Measurements from ENCODE around the gene NR2F2. TPM values are rescaled to one million over a fixed set of nuclear protein-coding genes. Genes with fewer than 3 reads are reported as not detected.

NR2F2 gene
- polyA plus RNA-seq, 1 experiment, result 63.1 TPM

DNA sequence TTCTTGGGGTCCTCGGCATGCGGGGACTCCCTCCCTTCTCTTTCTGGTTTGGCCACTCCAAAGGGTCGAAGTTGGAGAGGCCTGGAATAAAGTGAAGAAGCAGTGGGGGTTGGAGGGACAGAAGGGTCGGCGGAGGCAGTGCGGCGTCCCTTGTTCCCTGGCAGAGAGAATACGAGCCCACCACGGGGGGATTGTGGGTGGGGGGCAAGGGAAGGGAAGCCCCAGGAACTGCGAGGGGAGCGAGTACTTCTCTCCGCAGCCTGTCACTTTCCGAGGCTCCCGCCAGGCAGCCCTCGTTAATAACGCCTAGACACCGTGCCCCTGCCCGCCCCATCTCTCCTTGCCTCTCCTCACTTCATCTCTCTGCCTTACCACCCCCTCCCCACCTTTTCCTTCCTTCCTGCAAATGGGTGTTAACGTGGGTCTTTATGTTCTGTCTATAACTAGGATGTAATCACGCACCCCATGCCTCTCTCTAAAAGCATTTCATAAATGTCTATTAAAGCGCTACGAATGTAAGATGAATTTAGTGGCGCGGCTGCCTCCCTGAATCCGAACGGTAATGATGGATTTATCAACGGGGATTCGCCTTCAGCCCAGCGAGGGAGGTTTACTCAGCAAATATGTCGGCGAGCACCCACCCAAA lies 13.7 kb downstream of the NR2F2 start:
- ChIA-PET CTCF (interaction anchor here (0.9 to 4.7 kb wide), 3 partner anchors 16 to 1084 kb away, joined by 3 to 24 read pairs (median 8); no protein-coding TSS in a partner anchor), POLR2A (interaction anchor here (0.7 to 1.6 kb wide), 4 partner anchors 9 to 586 kb away, joined by 4 to 11 read pairs (median 4); no protein-coding TSS in a partner anchor)
- DNase-seq (ENCODE audit: low read depth, low spot score), result no peak
- Histone ChIP-seq H3K4me3 (ENCODE audit: low read depth, low read length) (peak overlapping the region; percentile 75), H3K9me3 (ENCODE audit: control insufficient read depth, insufficient read depth, low read length) (no peaks in the 10 kb centered on the region), H3K27ac (ENCODE audit: low read depth, low read length) (peak overlapping the region; percentile 88), H3K27me3 (ENCODE audit: control insufficient read depth, insufficient read depth, low read length) (no peaks in the 10 kb centered on the region)
- TF ChIP-seq, protein P1, sequence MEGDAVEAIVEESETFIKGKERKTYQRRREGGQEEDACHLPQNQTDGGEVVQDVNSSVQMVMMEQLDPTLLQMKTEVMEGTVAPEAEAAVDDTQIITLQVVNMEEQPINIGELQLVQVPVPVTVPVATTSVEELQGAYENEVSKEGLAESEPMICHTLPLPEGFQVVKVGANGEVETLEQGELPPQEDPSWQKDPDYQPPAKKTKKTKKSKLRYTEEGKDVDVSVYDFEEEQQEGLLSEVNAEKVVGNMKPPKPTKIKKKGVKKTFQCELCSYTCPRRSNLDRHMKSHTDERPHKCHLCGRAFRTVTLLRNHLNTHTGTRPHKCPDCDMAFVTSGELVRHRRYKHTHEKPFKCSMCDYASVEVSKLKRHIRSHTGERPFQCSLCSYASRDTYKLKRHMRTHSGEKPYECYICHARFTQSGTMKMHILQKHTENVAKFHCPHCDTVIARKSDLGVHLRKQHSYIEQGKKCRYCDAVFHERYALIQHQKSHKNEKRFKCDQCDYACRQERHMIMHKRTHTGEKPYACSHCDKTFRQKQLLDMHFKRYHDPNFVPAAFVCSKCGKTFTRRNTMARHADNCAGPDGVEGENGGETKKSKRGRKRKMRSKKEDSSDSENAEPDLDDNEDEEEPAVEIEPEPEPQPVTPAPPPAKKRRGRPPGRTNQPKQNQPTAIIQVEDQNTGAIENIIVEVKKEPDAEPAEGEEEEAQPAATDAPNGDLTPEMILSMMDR (IDR thresholded peaks at IDR 0.05; ENCODE audit: low read depth, low read length), result 0 out of 2 replicates have a peak, but pooled peaks have one; percentile 0

DNA sequence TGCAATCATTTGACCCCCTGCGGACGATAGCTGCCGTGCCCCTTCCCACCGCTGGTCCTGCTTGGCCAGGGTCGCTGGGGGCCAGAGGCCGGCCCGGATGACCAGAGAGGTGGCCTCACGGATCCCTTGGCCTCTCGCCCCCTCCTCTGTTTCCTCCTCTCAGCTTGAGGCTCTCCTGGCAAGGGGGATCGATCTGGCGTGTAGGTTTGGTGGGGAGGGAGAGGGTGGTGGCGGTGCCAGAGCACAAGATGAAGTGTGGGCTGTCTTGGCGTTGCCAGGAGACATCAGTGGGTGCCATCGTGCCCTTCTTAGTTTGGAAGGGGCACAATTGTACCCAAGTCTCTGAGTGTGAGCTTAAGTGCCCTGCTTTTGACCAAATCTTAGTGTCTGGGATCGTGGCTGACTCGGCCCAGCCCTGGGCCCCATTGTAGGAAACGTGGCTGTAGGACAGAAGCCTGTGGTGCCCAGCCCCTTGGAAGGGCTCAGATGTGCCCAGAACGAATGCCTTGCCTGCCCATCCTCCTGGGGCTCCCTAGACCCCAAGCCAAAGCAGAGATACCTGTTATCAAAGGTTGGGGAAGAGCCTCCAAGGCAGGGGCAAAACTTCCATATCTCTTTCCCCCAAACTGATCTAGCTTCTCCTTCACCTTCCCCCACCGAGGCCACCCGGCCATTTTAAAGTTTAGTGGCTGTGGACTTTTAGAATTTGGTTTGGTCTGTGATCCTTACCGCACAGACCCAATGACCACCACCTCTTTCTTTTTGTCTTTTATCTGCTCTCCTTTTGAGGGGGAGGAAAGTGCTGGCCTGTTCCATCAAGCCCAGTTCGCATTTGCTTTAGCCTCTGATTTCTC lies 14.4 kb downstream of the NR2F2 start:
- Histone ChIP-seq H3K4me3 (ENCODE audit: low read depth, low read length) (peak overlapping the region; percentile 75), H3K27me3 (ENCODE audit: control insufficient read depth, insufficient read depth, low read length) (no peaks in the 10 kb centered on the region), H3K9me3 (ENCODE audit: control insufficient read depth, insufficient read depth, low read length) (no peaks in the 10 kb centered on the region), H3K27ac (ENCODE audit: low read depth, low read length) (peak overlapping the region; percentile 88)
- no peak for DNase-seq (ENCODE audit: low read depth, low spot score)
- POLR2A ChIA-PET, result interaction anchor here (0.7 to 1.6 kb wide), 7 partner anchors 8 to 1057 kb away, joined by 3 to 11 read pairs (median 4); no protein-coding TSS in a partner anchor
- CTCF ChIA-PET, result interaction anchor here (0.7 to 4.7 kb wide), 4 partner anchors 8 to 81 kb away, joined by 3 to 24 read pairs (median 4); no protein-coding TSS in a partner anchor
- TF ChIP-seq, protein P1 (IDR thresholded peaks at IDR 0.05; ENCODE audit: low read depth, low read length), result no peak

DNA sequence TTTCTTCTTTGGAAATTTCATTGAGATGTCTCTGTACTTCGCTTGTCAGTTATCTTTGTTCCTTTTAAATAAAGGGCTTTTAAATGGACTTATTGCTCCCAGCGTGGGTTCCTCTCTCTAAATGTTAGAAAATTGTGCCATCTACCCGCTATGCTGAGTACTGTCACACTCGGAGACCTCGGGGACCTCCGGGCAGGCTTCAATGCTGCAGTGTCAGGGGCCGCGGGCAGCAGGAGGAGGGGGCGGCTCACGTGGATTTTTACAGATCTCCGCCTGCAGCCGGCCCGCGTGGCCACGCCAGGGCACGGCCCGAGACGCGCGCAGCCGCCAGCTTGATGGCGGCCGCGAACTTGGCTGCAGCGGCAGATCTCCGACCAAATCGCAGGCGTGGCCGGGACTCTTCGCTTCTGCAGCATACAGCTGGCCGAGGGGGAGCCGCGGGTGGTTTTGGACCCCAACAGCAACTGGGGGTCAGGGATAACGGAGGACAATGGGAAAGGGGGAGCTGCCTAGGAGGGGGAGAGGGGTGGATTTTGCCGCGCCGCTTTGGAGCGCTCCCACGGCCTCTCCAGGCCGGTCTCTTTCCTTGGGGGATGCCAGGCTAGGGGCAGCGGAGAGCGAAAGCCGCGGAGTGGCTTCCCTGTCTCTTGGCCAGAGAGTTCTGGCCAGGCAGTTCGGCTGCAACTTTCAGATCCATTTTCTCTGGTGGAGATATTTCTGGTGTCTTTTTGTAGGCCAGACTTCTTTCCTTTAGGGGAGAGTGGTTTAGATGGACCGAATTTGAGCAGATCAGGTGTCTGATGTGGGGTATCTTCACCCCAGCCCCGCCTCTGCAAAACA lies 15.3 kb downstream of the NR2F2 start:
- TF ChIP-seq, protein P1 (IDR thresholded peaks at IDR 0.05; ENCODE audit: low read depth, low read length), result peak; percentile 41; the same call in 1 of the 2 replicates
- peak overlapping the region; percentile 88 for H3K27ac ChIP-seq (ENCODE audit: low read depth, low read length)
- no peaks in the 10 kb centered on the region for H3K9me3 ChIP-seq (ENCODE audit: control insufficient read depth, insufficient read depth, low read length)
- DNase-seq (ENCODE audit: low read depth, low spot score), result no peak
- peak overlapping the region; percentile 75 for H3K4me3 ChIP-seq (ENCODE audit: low read depth, low read length)
- no peaks in the 10 kb centered on the region for H3K27me3 ChIP-seq (ENCODE audit: control insufficient read depth, insufficient read depth, low read length)
- POLR2A ChIA-PET, result interaction anchor here (0.9 to 1.6 kb wide), 5 partner anchors 9 to 1058 kb away, joined by 3 to 6 read pairs (median 4); no protein-coding TSS in a partner anchor
- CTCF ChIA-PET, result interaction anchor here (0.6 to 4.7 kb wide), 5 partner anchors 9 to 721 kb away, joined by 3 to 24 read pairs (median 4); no protein-coding TSS in a partner anchor

DNA sequence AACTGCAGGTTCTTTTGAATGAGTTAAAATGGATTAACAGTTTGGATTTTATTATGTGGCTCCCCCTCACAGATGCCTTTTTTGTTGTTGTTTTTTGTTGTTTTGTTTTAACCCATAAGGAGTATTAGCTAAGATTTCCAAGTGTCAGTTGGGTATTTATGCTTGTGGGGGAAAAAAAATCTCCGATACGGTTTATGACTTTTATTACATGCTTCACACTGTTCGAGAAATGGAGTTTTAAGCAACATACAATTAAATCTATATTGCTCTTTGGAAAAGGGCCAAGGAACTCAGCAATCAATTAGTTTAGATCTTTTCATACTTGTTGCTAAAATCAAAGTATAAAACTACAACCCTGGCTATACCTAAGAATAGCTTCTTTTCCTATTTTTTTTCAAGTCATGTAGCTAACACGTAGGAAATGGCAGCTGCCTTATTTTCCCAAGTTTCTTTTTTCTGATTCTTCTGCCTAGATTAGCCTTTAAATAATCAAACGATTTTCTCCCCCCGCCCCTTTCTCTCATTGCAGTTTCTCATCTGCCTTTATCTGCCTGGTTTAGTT lies 16.0 kb downstream of the NR2F2 start:
- Histone ChIP-seq H3K27ac (ENCODE audit: low read depth, low read length) (peak overlapping the region; percentile 81), H3K27me3 (ENCODE audit: control insufficient read depth, insufficient read depth, low read length) (no peaks in the 10 kb centered on the region), H3K9me3 (ENCODE audit: control insufficient read depth, insufficient read depth, low read length) (no peaks in the 10 kb centered on the region), H3K4me3 (ENCODE audit: low read depth, low read length) (peak overlapping the region; percentile 75)
- DNase-seq (ENCODE audit: low read depth, low spot score), result no peak
- CTCF ChIA-PET, result interaction anchor here (0.6 to 4.7 kb wide), 3 partner anchors 9 to 672 kb away, joined by 4 to 24 read pairs (median 5); no protein-coding TSS in a partner anchor
- TF ChIP-seq, protein P1 (IDR thresholded peaks at IDR 0.05; ENCODE audit: low read depth, low read length), result no peak
- POLR2A ChIA-PET, result interaction anchor here (1.3 kb wide), 1 partner anchor 10 kb away, joined by 3 read pairs; no protein-coding TSS in a partner anchor
